GM23338 (cell line): ENCODE results near the gene CCR6. TPM values are rescaled to one million over a fixed set of nuclear protein-coding genes. Genes with fewer than 3 reads are reported as not detected.

Experiments
- ATAC-seq: fragments of 200-7000 bp; cut with Tn5 transposase; 3 replicates; pipeline ENCODE4 v1.9.1; 2020
- DNase-seq: peaks from one replicate; pipeline ENCODE4 v3.0.0-alpha.2; 2015; ENCODE audit warnings: low spot score
- H2AFZ ChIP-seq: fragments of 200-600 bp; sonication (generic); 2 replicates; pipeline ENCODE4 v1.8.0; 2016; ENCODE audit warnings: antibody characterized with exemption, mild to moderate bottlenecking, moderate library complexity
- H3F3A ChIP-seq: fragments of 200-600 bp; sonication (generic); replicated peaks from 2 replicates; pipeline ENCODE4 v1.8.0; 2017; ENCODE audit warnings: antibody characterized with exemption, mixed run types, low read depth
- H3K27ac ChIP-seq: fragments of 200-600 bp; sonication (generic); 2 replicates; pipeline ENCODE4 v1.6.1; 2016; ENCODE audit warnings: low read depth
- H3K27me3 ChIP-seq: fragments of 200-600 bp; sonication (generic); 2 replicates; pipeline ENCODE4 v1.8.0; 2016; ENCODE audit warnings: mild to moderate bottlenecking, mixed run types, moderate library complexity; ENCODE audit not compliant: insufficient read depth
- H3K36me3 ChIP-seq: fragments of 200-600 bp; sonication (generic); 2 replicates; pipeline ENCODE4 v1.8.0; 2016; ENCODE audit warnings: mild to moderate bottlenecking; ENCODE audit not compliant: insufficient read depth
- H3K4me1 ChIP-seq: fragments of 200-600 bp; sonication (generic); 2 replicates; pipeline ENCODE4 v1.8.0; 2016; ENCODE audit warnings: mild to moderate bottlenecking, moderate library complexity; ENCODE audit not compliant: insufficient read depth
- H3K4me2 ChIP-seq: fragments of 200-600 bp; sonication (generic); 2 replicates; pipeline ENCODE4 v1.7.1; 2017; ENCODE audit warnings: mixed run types
- H3K4me3 ChIP-seq: fragments of 200-600 bp; sonication (generic); 2 replicates; pipeline ENCODE4 v1.6.1; 2016; ENCODE audit warnings: mixed run types
- H3K79me2 ChIP-seq: fragments of 200-600 bp; sonication (generic); replicated peaks from 2 replicates; pipeline ENCODE4 v1.8.0; 2017; ENCODE audit warnings: mild to moderate bottlenecking; ENCODE audit not compliant: insufficient read depth
- H3K9me2 ChIP-seq: fragments of 200-600 bp; sonication (generic); 2 replicates; pipeline ENCODE4 v1.8.0; 2017; ENCODE audit not compliant: insufficient read depth
- H4K20me1 ChIP-seq: fragments of 200-600 bp; sonication (generic); replicated peaks from 2 replicates; pipeline ENCODE4 v1.8.0; 2017; ENCODE audit warnings: mild to moderate bottlenecking; ENCODE audit not compliant: insufficient read depth
- H3K27ac Mint-ChIP-seq: 2 replicates; pipeline ENCODE4 v1.8.0; 2020; ENCODE audit warnings: inconsistent platforms, mild to moderate bottlenecking, moderate library complexity, mixed read lengths
- H3K27me3 Mint-ChIP-seq: 3 replicates; pipeline ENCODE4 v1.8.0; 2022; ENCODE audit warnings: low read depth, mild to moderate bottlenecking, moderate library complexity, mixed read lengths, inconsistent platforms; ENCODE audit not compliant: insufficient read depth, poor library complexity
- H3K36me3 Mint-ChIP-seq: 3 replicates; pipeline ENCODE4 v1.8.0; 2021; ENCODE audit warnings: low read depth, mild to moderate bottlenecking, inconsistent platforms, moderate library complexity, mixed read lengths
- H3K4me1 Mint-ChIP-seq: 3 replicates; pipeline ENCODE4 v1.8.0; 2020; ENCODE audit warnings: mild to moderate bottlenecking, inconsistent platforms, mixed read lengths
- H3K4me3 Mint-ChIP-seq: 3 replicates; pipeline ENCODE4 v1.8.0; 2021; ENCODE audit warnings: moderate library complexity, mild to moderate bottlenecking, inconsistent platforms, mixed read lengths
- H3K9me3 Mint-ChIP-seq: 3 replicates; pipeline ENCODE4 v1.8.0; 2020; ENCODE audit warnings: moderate library complexity, mild to moderate bottlenecking, inconsistent platforms, mixed read lengths
- CREB1 ChIP-seq: fragments of 250-450 bp; sonication (Bioruptor Pico); IDR thresholded peaks from 2 replicates; pipeline ENCODE4 v1.5.0; 2020; ENCODE audit warnings: low read depth, mild to moderate bottlenecking, moderate library complexity
- EZH2 ChIP-seq: fragments of 200-600 bp; sonication (generic); IDR thresholded peaks from one replicate; pipeline ENCODE4 v1.8.0; 2017; ENCODE audit warnings: antibody characterized with exemption, mild to moderate bottlenecking, low read depth; ENCODE audit not compliant: unreplicated experiment
- EZH2phosphoT487 ChIP-seq: fragments of 200-600 bp; sonication (generic); IDR thresholded peaks from one replicate; pipeline ENCODE4 v1.8.1; 2018; ENCODE audit warnings: antibody characterized with exemption; ENCODE audit not compliant: unreplicated experiment
- JUNB ChIP-seq: IDR thresholded peaks from one replicate; pipeline ENCODE4 v1.6.1; 2016; ENCODE audit warnings: antibody characterized with exemption; ENCODE audit not compliant: unreplicated experiment
- NANOG ChIP-seq: IDR thresholded peaks from 2 replicates; pipeline ENCODE4 v1.6.1; 2016; ENCODE audit warnings: antibody characterized with exemption, borderline replicate concordance
- POLR2AphosphoS5 ChIP-seq: IDR thresholded peaks from 2 replicates; pipeline ENCODE4 v1.6.1; 2016; ENCODE audit warnings: antibody characterized with exemption, low read depth
- STAT1 ChIP-seq: IDR thresholded peaks from one replicate; pipeline ENCODE4 v1.6.1; 2016; ENCODE audit warnings: antibody characterized with exemption; ENCODE audit not compliant: unreplicated experiment
- ZNF114 ChIP-seq: fragments of 250-450 bp; sonication (Bioruptor Pico); IDR thresholded peaks from 2 replicates; pipeline ENCODE4 v1.5.0; 2020; ENCODE audit warnings: mild to moderate bottlenecking, moderate library complexity
- ZNF331 ChIP-seq: fragments of 250-450 bp; sonication (Bioruptor Pico); IDR thresholded peaks from 2 replicates; pipeline ENCODE4 v1.5.0; 2020; ENCODE audit warnings: low read depth, mild to moderate bottlenecking, moderate library complexity
- polyA plus RNA-seq: library from polyadenylated mRNA; unstranded; fragments of >200 nt; fragmentation: Nextera tagmentation; extraction: Ambion mirVana; gene quantifications from 2 replicates; pipeline ENCODE4 v1.2.1, GENCODE V29; 2016
- total RNA-seq: library from RNA; depleted of rRNA; stranded (reverse); fragments of >200 nt; shearing (Covaris generic); gene quantifications from 2 replicates; pipeline ENCODE4 v1.2.3, GENCODE V29; 2014
- TF ChIP-seq, protein P1 (sequence below): IDR thresholded peaks from 2 replicates; pipeline ENCODE4 v1.6.1; 2016; ENCODE audit warnings: antibody characterized with exemption
- TF ChIP-seq, protein P2 (sequence below): fragments of 250-450 bp; sonication (Bioruptor Pico); IDR thresholded peaks from 2 replicates; pipeline ENCODE4 v1.5.0; 2020; ENCODE audit warnings: mild to moderate bottlenecking, moderate library complexity
- TF ChIP-seq, protein P3 (sequence below), 2 experiments: fragments of 200-600 bp in 1 of 2; sonication (generic) in 1 of 2; conservative IDR thresholded peaks; 2 replicates each; pipeline versions ENCODE4 v1.5.1 to v1.6.1; 2016 to 2017; ENCODE audit warnings: antibody characterized with exemption in 2 of 2, low read depth in 2 of 2, mild to moderate bottlenecking in 2 of 2, moderate library complexity in 1 of 2
- TF ChIP-seq, protein P4 (sequence below): IDR thresholded peaks from one replicate; pipeline ENCODE4 v1.6.1; 2018; ENCODE audit warnings: antibody characterized with exemption; ENCODE audit not compliant: unreplicated experiment

CCR6 gene
- total and polyA plus RNA-seq, 2 experiments from 2014 or later: not detected

DNA sequence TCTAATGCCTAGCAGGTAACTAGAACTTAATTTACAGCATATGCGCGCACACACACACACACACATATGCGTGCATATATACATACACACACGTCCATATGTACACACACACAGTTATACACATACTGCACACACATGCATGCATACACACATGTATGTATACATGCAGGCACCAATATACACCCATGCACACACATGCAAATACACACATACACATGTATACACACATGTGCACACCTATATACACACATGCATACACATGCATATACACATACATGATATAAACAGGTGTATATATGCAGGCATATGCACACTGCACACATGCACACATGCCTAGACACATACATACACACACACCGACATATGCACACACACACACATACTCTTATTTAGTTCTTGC lies 1.9 kb downstream of the CCR6 start:
- no peak overlapping the region for H3K27ac Mint-ChIP-seq
- Histone ChIP-seq H3K4me2 (no peak overlapping the region), H4K20me1 (no peaks in the 10 kb centered on the region), H3K36me3 (no peaks in the 10 kb centered on the region), H3K4me3 (no peak overlapping the region), H3K79me2 (no peaks in the 10 kb centered on the region), H2AFZ (no peak overlapping the region), H3K27me3 (no peaks in the 10 kb centered on the region), H3K27ac (no peak overlapping the region), H3K4me1 (no peaks in the 10 kb centered on the region), H3K9me2 (no peaks in the 10 kb centered on the region), H3F3A (no peaks in the 10 kb centered on the region)
- H3K9me3 Mint-ChIP-seq: peaks cover 9% of the 10 kb centered on the region; the same call in 1 of the 3 replicates
- H3K36me3 Mint-ChIP-seq: peaks cover 4% of the 10 kb centered on the region; the same call in 2 of the 3 replicates
- no peak overlapping the region for H3K4me3 Mint-ChIP-seq
- DNase-seq (no peak), ATAC-seq (no peak)
- peaks cover 2% of the 10 kb centered on the region; the same call in 1 of the 3 replicates for H3K4me1 Mint-ChIP-seq
- H3K27me3 Mint-ChIP-seq: peaks cover 5% of the 10 kb centered on the region
- no peak for TF ChIP-seq ZNF114 (CRISPR knock-in tag)
- TF ChIP-seq, protein P1, sequence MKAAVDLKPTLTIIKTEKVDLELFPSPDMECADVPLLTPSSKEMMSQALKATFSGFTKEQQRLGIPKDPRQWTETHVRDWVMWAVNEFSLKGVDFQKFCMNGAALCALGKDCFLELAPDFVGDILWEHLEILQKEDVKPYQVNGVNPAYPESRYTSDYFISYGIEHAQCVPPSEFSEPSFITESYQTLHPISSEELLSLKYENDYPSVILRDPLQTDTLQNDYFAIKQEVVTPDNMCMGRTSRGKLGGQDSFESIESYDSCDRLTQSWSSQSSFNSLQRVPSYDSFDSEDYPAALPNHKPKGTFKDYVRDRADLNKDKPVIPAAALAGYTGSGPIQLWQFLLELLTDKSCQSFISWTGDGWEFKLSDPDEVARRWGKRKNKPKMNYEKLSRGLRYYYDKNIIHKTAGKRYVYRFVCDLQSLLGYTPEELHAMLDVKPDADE: no peak
- TF ChIP-seq, protein P2, sequence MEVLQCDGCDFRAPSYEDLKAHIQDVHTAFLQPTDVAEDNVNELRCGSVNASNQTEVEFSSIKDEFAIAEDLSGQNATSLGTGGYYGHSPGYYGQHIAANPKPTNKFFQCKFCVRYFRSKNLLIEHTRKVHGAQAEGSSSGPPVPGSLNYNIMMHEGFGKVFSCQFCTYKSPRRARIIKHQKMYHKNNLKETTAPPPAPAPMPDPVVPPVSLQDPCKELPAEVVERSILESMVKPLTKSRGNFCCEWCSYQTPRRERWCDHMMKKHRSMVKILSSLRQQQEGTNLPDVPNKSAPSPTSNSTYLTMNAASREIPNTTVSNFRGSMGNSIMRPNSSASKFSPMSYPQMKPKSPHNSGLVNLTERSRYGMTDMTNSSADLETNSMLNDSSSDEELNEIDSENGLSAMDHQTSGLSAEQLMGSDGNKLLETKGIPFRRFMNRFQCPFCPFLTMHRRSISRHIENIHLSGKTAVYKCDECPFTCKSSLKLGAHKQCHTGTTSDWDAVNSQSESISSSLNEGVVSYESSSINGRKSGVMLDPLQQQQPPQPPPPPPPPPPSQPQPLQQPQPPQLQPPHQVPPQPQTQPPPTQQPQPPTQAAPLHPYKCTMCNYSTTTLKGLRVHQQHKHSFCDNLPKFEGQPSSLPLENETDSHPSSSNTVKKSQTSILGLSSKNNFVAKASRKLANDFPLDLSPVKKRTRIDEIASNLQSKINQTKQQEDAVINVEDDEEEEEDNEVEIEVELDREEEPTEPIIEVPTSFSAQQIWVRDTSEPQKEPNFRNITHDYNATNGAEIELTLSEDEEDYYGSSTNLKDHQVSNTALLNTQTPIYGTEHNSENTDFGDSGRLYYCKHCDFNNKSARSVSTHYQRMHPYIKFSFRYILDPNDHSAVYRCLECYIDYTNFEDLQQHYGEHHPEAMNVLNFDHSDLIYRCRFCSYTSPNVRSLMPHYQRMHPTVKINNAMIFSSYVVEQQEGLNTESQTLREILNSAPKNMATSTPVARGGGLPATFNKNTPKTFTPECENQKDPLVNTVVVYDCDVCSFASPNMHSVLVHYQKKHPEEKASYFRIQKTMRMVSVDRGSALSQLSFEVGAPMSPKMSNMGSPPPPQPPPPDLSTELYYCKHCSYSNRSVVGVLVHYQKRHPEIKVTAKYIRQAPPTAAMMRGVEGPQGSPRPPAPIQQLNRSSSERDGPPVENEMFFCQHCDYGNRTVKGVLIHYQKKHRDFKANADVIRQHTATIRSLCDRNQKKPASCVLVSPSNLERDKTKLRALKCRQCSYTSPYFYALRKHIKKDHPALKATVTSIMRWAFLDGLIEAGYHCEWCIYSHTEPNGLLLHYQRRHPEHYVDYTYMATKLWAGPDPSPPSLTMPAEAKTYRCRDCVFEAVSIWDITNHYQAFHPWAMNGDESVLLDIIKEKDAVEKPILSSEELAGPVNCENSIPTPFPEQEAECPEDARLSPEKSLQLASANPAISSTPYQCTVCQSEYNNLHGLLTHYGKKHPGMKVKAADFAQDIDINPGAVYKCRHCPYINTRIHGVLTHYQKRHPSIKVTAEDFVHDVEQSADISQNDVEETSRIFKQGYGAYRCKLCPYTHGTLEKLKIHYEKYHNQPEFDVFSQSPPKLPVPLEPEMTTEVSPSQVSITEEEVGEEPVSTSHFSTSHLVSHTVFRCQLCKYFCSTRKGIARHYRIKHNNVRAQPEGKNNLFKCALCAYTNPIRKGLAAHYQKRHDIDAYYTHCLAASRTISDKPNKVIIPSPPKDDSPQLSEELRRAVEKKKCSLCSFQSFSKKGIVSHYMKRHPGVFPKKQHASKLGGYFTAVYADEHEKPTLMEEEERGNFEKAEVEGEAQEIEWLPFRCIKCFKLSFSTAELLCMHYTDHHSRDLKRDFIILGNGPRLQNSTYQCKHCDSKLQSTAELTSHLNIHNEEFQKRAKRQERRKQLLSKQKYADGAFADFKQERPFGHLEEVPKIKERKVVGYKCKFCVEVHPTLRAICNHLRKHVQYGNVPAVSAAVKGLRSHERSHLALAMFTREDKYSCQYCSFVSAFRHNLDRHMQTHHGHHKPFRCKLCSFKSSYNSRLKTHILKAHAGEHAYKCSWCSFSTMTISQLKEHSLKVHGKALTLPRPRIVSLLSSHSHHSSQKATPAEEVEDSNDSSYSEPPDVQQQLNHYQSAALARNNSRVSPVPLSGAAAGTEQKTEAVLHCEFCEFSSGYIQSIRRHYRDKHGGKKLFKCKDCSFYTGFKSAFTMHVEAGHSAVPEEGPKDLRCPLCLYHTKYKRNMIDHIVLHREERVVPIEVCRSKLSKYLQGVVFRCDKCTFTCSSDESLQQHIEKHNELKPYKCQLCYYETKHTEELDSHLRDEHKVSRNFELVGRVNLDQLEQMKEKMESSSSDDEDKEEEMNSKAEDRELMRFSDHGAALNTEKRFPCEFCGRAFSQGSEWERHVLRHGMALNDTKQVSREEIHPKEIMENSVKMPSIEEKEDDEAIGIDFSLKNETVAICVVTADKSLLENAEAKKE (CRISPR knock-in tag): no peak
- no peak for TF ChIP-seq EZH2phosphoT487
- TF ChIP-seq, protein P3, sequence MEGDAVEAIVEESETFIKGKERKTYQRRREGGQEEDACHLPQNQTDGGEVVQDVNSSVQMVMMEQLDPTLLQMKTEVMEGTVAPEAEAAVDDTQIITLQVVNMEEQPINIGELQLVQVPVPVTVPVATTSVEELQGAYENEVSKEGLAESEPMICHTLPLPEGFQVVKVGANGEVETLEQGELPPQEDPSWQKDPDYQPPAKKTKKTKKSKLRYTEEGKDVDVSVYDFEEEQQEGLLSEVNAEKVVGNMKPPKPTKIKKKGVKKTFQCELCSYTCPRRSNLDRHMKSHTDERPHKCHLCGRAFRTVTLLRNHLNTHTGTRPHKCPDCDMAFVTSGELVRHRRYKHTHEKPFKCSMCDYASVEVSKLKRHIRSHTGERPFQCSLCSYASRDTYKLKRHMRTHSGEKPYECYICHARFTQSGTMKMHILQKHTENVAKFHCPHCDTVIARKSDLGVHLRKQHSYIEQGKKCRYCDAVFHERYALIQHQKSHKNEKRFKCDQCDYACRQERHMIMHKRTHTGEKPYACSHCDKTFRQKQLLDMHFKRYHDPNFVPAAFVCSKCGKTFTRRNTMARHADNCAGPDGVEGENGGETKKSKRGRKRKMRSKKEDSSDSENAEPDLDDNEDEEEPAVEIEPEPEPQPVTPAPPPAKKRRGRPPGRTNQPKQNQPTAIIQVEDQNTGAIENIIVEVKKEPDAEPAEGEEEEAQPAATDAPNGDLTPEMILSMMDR (conservative IDR thresholded peaks at IDR 0.05; ENCODE audit: low read depth in 2 of 2): no peak
- TF ChIP-seq JUNB: no peak
- TF ChIP-seq STAT1: no peak
- TF ChIP-seq EZH2: no peak
- TF ChIP-seq POLR2AphosphoS5: no peak
- no peak for TF ChIP-seq NANOG
- no peak for TF ChIP-seq ZNF331 (CRISPR knock-in tag)
- TF ChIP-seq, protein P4, sequence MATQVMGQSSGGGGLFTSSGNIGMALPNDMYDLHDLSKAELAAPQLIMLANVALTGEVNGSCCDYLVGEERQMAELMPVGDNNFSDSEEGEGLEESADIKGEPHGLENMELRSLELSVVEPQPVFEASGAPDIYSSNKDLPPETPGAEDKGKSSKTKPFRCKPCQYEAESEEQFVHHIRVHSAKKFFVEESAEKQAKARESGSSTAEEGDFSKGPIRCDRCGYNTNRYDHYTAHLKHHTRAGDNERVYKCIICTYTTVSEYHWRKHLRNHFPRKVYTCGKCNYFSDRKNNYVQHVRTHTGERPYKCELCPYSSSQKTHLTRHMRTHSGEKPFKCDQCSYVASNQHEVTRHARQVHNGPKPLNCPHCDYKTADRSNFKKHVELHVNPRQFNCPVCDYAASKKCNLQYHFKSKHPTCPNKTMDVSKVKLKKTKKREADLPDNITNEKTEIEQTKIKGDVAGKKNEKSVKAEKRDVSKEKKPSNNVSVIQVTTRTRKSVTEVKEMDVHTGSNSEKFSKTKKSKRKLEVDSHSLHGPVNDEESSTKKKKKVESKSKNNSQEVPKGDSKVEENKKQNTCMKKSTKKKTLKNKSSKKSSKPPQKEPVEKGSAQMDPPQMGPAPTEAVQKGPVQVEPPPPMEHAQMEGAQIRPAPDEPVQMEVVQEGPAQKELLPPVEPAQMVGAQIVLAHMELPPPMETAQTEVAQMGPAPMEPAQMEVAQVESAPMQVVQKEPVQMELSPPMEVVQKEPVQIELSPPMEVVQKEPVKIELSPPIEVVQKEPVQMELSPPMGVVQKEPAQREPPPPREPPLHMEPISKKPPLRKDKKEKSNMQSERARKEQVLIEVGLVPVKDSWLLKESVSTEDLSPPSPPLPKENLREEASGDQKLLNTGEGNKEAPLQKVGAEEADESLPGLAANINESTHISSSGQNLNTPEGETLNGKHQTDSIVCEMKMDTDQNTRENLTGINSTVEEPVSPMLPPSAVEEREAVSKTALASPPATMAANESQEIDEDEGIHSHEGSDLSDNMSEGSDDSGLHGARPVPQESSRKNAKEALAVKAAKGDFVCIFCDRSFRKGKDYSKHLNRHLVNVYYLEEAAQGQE: no peak
- TF ChIP-seq CREB1 (CRISPR knock-in tag): no peak
